Caco-2 (cell line): ENCODE results near the gene ARHGEF4. TPM values are rescaled to one million over a fixed set of nuclear protein-coding genes. Genes with fewer than 3 reads are reported as not detected.

Experiments used
- BruUV-seq: library from RNA; stranded (reverse); fragments of 400-500 nt; replicated peaks from 2 replicates; lab custom pipeline; 2021; lab: Mats Ljungman, UMichigan
- CTCF ChIA-PET: fragments of 300-600 bp; sonication (Branson Sonifier 250); formaldehyde crosslinking; loops from one replicate; lab custom pipeline; 2022; ENCODE audit warnings: antibody characterized with exemption; lab: Charles Lee
- POLR2A ChIA-PET: fragments of 300-600 bp; sonication (Branson Sonifier 250); formaldehyde crosslinking; loops from one replicate; lab custom pipeline; 2022; ENCODE audit warnings: antibody characterized with exemption; lab: Charles Lee
- DNase-seq, 2 experiments: peaks; one replicate each; pipeline versions ENCODE4 v3.0.0 to v3.0.0-alpha.2; 2020 to 2022
- H3K27me3 ChIP-seq: replicated peaks from 2 replicates; pipeline ENCODE4 v1.6.0; 2011; ENCODE audit warnings: low read length; ENCODE audit not compliant: control insufficient read depth, insufficient read depth
- H3K36me3 ChIP-seq: 2 replicates; pipeline ENCODE4 v1.5.1; 2011; ENCODE audit warnings: low read length; ENCODE audit not compliant: control insufficient read depth, insufficient read depth
- H3K4me1 ChIP-seq: fragments of 250-450 bp; sonication (Bioruptor Pico); 2 replicates; pipeline ENCODE4 v1.5.1; 2020; ENCODE audit warnings: mild to moderate bottlenecking
- H3K4me3 ChIP-seq: 2 replicates; pipeline ENCODE4 v1.5.1; 2011; ENCODE audit warnings: low read depth, mild to moderate bottlenecking, control low read depth, low read length
- H3K9me3 ChIP-seq: fragments of 250-450 bp; sonication (Bioruptor Pico); 2 replicates; pipeline ENCODE4 v1.5.1; 2020; ENCODE audit warnings: mild to moderate bottlenecking, moderate library complexity
- H3K27ac Mint-ChIP-seq: one replicate; pipeline ENCODE4 v1.8.0; 2022; ENCODE audit warnings: mixed read lengths; ENCODE audit not compliant: unreplicated experiment
- H3K27me3 Mint-ChIP-seq: one replicate; pipeline ENCODE4 v1.8.0; 2022; ENCODE audit warnings: mixed read lengths; ENCODE audit not compliant: insufficient read depth, unreplicated experiment
- H3K36me3 Mint-ChIP-seq: one replicate; pipeline ENCODE4 v1.8.0; 2022; ENCODE audit warnings: mild to moderate bottlenecking, mixed read lengths; ENCODE audit not compliant: insufficient read depth, unreplicated experiment
- H3K4me1 Mint-ChIP-seq: one replicate; pipeline ENCODE4 v1.8.0; 2022; ENCODE audit warnings: low read depth, mixed read lengths; ENCODE audit not compliant: unreplicated experiment
- H3K4me3 Mint-ChIP-seq: one replicate; pipeline ENCODE4 v1.8.0; 2022; ENCODE audit warnings: mild to moderate bottlenecking, moderate library complexity, mixed read lengths; ENCODE audit not compliant: unreplicated experiment
- H3K9me3 Mint-ChIP-seq: one replicate; pipeline ENCODE4 v1.8.0; 2022; ENCODE audit warnings: mixed read lengths; ENCODE audit not compliant: unreplicated experiment
- intact Hi-C: fragments of 100-400 bp; cut with micrococcal nuclease; formaldehyde crosslinking; loops from one replicate; pipeline ENCODE4 v1.10.0; 2022; ENCODE audit not compliant: unreplicated experiment
- total RNA-seq: library from RNA; stranded (reverse); gene quantifications from 2 replicates; pipeline ENCODE4 v1.2.3, GENCODE V29; 2022
- TF ChIP-seq, protein P1 (sequence below), 2 experiments: fragments of 200-600 bp in 1 of 2; IDR thresholded peaks; 1 replicate in 1 of 2; 2 replicates in 1 of 2; pipeline versions ENCODE4 v1.5.1 to v1.8.0; 2011 to 2022; ENCODE audit warnings: antibody characterized with exemption in 1 of 2, control low read depth in 1 of 2, inconsistent platforms in 1 of 2, low read depth in 1 of 2, low read length in 1 of 2, mild to moderate bottlenecking in 1 of 2, moderate library complexity in 1 of 2; ENCODE audit not compliant: insufficient read depth in 1 of 2, severe bottlenecking in 1 of 2, unreplicated experiment in 1 of 2

Gene ARHGEF4
- total RNA-seq, 1 experiment from 2014 or later: 1.8 TPM

DNA sequence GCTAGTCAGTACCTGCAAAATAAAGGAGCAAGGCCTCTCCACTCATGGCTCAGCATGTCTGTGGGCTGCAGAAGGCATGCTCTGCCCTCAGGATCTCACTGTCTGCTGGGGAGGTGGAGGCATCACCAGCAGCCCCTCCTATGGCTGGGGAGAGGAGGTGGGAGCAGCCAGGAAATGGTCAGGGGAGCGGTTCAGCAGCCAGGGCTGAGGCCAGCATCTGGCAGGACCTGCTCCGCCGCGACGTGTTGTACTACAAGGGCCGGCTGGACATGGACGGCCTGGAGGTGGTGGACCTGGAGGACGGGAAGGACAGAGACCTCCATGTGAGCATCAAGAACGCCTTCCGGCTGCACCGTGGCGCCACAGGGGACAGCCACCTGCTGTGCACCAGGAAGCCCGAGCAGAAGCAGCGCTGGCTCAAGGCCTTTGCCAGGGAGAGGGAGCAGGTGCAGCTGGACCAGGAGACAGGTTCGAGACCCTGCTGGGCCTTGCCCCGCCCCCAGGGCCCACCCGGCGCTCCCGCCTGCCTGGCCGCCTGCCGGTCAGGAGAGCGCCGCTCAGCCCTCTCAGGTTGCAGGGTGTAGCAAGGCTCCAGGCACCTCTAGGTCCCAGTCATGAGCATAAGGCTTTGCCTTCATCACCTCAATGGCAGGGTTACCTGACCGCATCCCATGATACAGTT is 207.5 kb downstream of the ARHGEF4 start:
- intact Hi-C loops: no loop called here
- DNase-seq: no peak

DNA sequence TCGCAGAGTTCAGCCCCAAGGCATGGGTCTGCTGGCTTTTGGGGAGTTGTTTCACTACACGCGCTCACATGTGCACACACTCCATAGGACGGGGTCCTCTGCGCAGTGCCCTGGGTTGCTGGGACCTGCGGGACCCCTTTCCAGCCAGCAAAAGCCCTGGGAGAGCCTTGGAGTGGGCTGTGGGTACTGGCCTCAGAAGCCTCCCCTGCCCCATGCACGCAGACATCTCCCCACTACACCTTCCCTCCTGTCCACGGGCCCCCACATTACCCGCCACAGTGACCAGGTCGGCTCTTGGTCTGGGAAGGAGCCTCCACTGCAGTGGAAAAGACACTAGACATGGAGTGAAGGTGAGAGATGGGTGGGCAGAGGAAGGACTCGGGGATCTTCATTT is 208.0 kb downstream of the ARHGEF4 start:
- H3K4me1 Mint-ChIP-seq: no peaks in the 10 kb centered on the region
- no peak for DNase-seq
- no peaks in the 10 kb centered on the region for H3K9me3 Mint-ChIP-seq
- intact Hi-C loops: no loop called here
- peaks cover 2% of the 10 kb centered on the region; the same call in 1 of the 2 replicates for H3K36me3 ChIP-seq
- BruUV-seq: no TSS peak
- ChIA-PET POLR2A (no interaction called here), CTCF (no interaction called here)
- H3K27me3 Mint-ChIP-seq: no peaks in the 10 kb centered on the region
- no peak overlapping the region for H3K27ac Mint-ChIP-seq
- H3K9me3 ChIP-seq: no peaks in the 10 kb centered on the region
- peaks cover 40% of the 10 kb centered on the region for H3K36me3 Mint-ChIP-seq
- H3K4me3 ChIP-seq: no peak overlapping the region
- no peaks in the 10 kb centered on the region for H3K27me3 ChIP-seq
- TF ChIP-seq, protein P1, sequence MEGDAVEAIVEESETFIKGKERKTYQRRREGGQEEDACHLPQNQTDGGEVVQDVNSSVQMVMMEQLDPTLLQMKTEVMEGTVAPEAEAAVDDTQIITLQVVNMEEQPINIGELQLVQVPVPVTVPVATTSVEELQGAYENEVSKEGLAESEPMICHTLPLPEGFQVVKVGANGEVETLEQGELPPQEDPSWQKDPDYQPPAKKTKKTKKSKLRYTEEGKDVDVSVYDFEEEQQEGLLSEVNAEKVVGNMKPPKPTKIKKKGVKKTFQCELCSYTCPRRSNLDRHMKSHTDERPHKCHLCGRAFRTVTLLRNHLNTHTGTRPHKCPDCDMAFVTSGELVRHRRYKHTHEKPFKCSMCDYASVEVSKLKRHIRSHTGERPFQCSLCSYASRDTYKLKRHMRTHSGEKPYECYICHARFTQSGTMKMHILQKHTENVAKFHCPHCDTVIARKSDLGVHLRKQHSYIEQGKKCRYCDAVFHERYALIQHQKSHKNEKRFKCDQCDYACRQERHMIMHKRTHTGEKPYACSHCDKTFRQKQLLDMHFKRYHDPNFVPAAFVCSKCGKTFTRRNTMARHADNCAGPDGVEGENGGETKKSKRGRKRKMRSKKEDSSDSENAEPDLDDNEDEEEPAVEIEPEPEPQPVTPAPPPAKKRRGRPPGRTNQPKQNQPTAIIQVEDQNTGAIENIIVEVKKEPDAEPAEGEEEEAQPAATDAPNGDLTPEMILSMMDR (IDR thresholded peaks at IDR 0.05; ENCODE audit: insufficient read depth in 1 of 2, low read depth in 1 of 2, low read length in 1 of 2, severe bottlenecking in 1 of 2, unreplicated experiment in 1 of 2): no peak
- no peaks in the 10 kb centered on the region for H3K4me1 ChIP-seq
- no peak overlapping the region for H3K4me3 Mint-ChIP-seq

More for the DNA sequence above, 207.5 kb downstream of the ARHGEF4 start:
- Mint-ChIP-seq H3K27ac (peak overlapping the region; percentile 6), H3K4me3 (no peak overlapping the region), H3K27me3 (no peaks in the 10 kb centered on the region), H3K9me3 (no peaks in the 10 kb centered on the region), H3K36me3 (peaks cover 34% of the 10 kb centered on the region), H3K4me1 (no peaks in the 10 kb centered on the region)
- ChIA-PET CTCF (no interaction called here), POLR2A (no interaction called here)
- no peaks in the 10 kb centered on the region for H3K9me3 ChIP-seq
- no TSS peak for BruUV-seq
- TF ChIP-seq, protein P1 (IDR thresholded peaks at IDR 0.05; ENCODE audit: insufficient read depth in 1 of 2, low read depth in 1 of 2, low read length in 1 of 2, severe bottlenecking in 1 of 2, unreplicated experiment in 1 of 2): no peak
- H3K4me3 ChIP-seq: no peak overlapping the region
- peaks cover 2% of the 10 kb centered on the region; the same call in 1 of the 2 replicates for H3K36me3 ChIP-seq
- no peaks in the 10 kb centered on the region for H3K4me1 ChIP-seq
- H3K27me3 ChIP-seq: no peaks in the 10 kb centered on the region

DNA sequence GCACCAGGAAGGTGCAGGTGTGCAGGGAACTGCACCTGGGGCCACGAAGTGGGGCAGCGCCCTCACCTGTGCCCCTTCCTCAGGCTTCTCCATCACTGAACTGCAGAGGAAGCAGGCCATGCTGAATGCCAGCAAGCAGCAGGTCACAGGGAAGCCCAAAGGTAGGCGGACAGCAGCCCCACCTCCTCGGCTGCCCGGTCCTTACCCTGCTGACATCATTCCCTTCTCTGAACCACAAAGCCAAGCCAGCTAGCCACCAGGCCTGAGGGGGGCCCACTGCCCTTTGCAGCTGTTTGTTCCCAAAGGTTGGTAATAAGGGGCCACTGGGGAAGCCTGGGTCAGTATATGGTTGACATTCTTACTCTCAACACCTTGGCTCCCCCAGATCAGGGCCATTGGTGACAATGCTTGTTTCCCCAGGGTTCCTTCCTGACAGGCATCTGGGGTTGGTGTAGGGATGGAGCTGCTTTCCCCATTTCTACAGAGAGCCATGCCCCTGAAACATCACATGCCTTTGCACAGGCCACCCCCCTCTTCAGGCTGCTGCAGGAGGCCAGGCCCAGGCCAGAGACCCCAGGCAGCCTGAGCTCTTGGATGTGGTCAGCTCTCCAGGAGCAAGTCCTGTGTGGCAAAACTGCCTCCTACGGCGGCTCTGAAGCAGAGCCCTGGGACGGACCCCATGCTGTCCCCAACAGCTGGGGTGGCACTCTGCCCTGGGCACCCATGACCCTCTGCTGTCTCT is 208.7 kb downstream of the ARHGEF4 start:
- no peak for DNase-seq
- Mint-ChIP-seq H3K27ac (peak overlapping the region; percentile 83), H3K27me3 (no peaks in the 10 kb centered on the region), H3K36me3 (peaks cover 46% of the 10 kb centered on the region), H3K4me3 (no peak overlapping the region), H3K4me1 (no peaks in the 10 kb centered on the region), H3K9me3 (no peaks in the 10 kb centered on the region)
- H3K4me3 ChIP-seq: no peak overlapping the region
- no TSS peak for BruUV-seq
- TF ChIP-seq, protein P1 (IDR thresholded peaks at IDR 0.05; ENCODE audit: insufficient read depth in 1 of 2, low read depth in 1 of 2, low read length in 1 of 2, severe bottlenecking in 1 of 2, unreplicated experiment in 1 of 2): no peak
- peaks cover 2% of the 10 kb centered on the region; the same call in 1 of the 2 replicates for H3K36me3 ChIP-seq
- intact Hi-C loops: no loop called here
- no peaks in the 10 kb centered on the region for H3K9me3 ChIP-seq
- H3K4me1 ChIP-seq: no peaks in the 10 kb centered on the region
- ChIA-PET CTCF (no interaction called here), POLR2A (no interaction called here)
- H3K27me3 ChIP-seq: no peaks in the 10 kb centered on the region
